GM19193 (cell line): Measurements from ENCODE around the gene MRC2.

Experiments
- POLR2A ChIP-seq: IDR thresholded peaks from 4 replicates; pipeline ENCODE4 v1.6.1; 2011; ENCODE audit not compliant: insufficient read depth, insufficient read length; ENCODE audit errors: extremely low read depth

The MRC2 gene

DNA sequence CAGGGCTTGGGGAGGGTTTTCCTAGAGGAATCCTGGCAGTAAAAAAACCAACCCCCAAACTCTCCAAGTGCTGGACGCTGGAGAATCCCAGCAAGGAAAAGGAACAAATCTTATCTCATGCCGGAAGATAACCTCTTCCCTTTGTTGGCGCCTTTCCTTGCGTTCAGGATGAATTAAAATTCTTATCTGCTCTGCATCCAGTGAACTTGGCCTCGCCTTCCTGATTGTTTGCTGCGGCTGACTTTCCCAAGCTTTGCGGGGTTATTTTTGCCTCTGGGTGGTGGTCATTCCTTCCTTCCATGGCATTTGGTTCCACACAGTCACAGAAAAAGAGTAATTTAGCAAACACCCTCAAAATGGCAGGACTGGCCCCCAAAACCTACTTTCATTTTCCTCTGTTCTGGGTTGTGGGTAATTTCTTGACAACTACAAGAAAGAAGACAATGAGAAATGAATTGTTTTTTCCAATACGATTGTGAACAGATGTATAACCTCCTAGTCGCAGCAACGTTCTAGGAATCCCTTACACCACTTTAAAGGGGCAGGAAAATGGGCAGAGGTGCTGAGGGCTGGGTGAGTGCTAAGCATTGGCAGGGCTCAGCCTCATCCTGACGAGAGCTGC, 77.8 kb downstream of the MRC2 start:
- TF ChIP-seq POLR2A = no peak

GRCh38 chr17:62705778-62706597, 78.5 kb downstream of the MRC2 start:
- no peak for TF ChIP-seq POLR2A

DNA sequence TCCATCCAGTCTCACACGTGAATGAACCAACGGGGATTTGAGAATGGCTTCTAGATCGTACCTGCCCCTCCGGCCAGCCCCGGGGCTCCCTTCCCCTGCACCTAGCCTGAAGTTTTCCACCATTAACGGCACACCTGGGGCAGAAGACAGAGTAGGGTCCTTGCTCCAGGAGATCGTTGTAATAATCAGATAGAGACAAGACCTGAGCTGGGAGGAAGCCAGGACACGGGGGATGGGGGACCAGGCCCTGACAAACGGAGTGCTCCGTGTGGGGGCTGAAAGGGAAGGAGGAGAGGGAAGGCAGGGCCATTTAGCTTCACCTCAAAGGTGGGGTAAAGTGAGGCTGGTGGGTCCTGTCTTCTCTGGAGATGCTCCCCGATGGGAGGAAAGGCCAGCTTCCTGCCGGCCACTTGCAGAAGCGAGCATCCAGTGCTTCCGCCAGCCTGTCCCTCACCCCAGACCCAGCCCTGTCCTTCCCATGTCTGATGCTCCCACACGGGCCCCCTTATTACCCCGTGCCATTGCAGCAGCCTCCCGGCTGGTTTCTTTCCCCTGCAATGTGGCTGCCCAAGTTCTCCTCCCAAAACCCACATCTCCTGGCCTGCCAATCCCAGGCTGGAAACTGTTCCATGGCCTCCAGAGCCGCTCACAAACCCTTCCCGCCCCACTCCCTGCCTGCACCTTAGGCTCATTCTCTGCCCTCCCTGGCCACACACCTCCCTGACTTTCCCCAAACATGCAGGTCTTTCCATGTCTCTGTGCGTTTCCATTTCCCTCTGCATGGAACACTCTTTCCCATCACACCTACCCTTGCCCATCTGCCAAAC, 79.3 kb downstream of the MRC2 start:
- no peak for TF ChIP-seq POLR2A

- no peak for TF ChIP-seq POLR2A
These were observed 79.9 kb downstream of the MRC2 start for GRCh38 chr17:62707425-62707739.

DNA sequence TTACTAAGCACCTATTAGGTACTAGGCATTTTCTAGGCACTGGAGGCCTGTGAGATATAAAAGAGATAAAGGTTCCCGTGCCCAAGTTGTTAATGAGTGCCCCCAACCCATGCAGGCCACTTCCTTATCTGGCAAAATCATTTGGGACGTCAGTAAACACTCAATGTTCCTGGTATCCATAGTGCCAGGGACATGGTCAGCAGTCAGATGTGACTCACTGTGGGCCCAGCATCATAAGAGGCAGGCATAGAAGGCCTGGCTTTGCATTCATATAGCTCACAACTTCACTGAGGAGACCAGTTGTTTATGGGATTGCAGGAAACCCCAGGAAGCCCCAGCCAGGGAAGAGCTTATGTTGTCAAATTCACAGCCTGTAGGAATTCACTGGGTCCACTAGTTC, 81.1 kb downstream of the MRC2 start:
- TF ChIP-seq POLR2A = no peak

DNA sequence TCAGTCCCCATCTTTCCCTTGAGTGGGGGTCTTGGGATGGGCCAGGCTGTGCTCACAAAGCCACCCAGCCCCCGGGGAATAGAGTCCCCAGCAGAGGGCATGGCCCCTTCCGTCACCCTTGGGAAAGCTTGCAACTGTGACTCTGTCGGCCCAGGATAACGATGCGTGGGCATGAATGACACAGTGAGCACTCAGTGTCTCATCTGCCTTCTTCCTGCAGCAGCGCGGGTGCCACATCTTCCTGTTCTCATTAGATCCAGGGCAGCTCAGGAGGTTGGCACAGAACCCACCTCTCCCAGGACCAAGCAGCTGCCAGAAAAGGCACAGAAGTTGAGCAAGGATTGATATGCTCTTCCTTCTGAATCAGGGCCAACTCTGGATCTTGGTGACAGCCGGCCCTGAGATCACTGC, 84.7 kb downstream of the MRC2 start:
- TF ChIP-seq POLR2A = no peak

DNA sequence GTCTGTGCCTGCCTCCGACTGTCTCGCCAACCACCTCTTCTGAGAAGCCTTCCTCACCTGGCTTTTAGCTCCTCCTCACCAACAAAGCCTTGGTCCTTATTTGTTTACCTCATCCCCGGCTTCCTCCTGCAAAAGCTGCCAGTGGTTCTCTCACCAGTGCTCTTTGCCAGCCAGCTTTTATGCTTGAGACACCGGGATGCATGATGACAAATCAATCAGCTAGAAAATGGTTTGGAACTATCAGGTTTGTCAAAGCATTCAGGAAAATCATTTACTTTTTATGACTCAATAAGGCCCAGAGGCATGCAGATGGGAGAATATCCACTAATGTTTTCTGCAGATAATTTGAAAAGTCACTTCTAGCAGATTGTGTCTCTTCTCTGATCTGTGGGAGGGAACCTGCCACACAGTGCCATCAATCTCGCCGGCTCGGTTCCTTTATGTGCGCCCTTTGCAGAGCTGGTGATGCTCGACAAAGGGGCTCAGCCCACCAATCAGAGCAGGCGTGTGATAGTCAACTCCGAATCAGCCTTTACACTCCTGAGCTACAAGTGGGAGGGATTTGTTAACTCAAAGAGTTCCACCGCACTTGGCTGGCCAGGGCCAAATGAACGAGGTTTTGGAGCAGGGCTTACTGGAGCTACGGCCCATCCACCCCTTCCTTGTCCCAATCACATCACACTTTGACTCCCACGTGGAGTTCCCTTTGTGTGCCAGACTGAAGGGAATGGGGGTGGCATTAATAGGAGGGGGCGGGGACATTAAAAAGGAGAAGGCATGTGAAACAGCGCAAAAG, 85.8 kb downstream of the MRC2 start:
- no peak for TF ChIP-seq POLR2A

GRCh38 chr17:62714016-62714777, 86.7 kb downstream of the MRC2 start:
- TF ChIP-seq POLR2A = no peak

DNA sequence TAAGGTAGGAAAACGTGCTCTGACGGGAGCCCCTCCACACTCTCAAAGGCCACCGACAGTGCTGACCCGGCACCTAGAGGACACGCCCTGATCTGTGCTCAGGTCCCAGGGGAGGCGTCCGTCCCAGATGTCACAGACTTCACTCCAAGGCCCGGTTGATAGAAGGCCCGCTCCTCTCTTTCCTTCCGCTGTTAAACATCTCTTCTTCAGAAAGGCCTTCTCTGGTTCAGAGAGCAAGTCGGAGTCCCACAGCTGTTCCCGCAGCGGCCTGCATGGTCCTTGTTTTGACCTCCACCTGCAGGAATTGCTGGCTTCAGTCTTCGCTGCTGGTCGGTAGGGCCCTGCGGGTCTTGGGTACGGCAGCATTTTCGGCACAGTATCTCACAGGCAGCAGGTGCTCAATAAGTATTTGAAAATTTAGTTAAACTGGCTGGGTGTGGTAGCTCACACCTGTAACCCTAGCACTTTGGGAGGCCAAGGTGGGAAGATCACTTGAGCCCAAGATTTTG, 88.5 kb downstream of the MRC2 start:
- TF ChIP-seq POLR2A = no peak

DNA sequence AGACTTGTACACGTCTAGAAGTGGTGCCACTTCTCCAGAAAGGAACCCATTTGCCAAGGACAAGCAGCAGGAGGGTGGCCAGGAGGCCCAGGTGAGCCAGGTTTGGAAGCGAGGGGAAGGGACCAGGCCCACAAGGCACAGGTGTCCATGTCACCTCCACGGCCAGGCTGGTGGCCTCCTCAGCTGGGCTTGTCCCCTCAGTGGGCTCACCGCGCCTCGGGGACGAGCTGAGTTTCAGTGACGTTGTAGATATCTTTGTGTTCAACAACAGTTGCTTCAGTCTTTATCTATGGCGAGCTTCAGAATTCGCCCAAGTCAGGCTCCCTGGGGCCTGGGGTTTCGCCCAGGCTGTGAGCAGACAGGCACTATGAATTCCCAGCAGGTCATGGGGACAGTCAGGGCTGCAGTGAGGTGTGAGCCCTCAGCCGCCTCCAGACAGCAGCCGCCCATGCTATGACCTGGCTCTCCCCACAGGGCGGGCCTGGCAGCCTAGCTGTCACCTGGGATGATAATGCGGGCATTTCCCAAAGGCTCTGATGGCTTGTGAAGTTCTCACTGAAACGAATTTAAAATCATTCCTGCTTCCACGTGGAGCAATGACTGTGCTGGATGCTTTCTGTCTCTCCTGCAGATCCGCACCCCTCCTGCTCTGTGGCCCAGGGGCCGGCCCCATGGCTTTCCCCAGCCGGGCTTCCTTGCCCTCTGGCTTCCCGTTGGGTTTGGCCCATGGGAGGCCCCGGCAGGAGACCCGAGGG, 89.5 kb downstream of the MRC2 start:
- no peak for TF ChIP-seq POLR2A

DNA sequence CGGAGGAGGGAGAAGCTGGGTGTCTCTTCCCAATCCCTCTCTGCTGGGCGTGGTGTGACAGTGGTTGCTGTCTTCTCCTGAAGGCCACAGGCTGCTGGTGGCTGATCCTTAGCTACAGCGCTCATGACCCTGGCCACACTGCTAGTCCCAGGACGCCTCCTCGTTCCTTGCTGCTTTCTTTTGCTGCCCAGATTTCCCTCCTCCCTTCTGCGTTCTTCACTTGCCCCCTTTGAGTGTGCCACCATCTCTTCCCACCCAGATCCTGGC, 90.1 kb downstream of the MRC2 start:
- TF ChIP-seq POLR2A = no peak

- no peak for TF ChIP-seq POLR2A
These were observed 90.4 kb downstream of the MRC2 start for GRCh38 chr17:62717889-62718288.

- TF ChIP-seq POLR2A = no peak
These were observed 91.0 kb downstream of the MRC2 start for GRCh38 chr17:62718429-62718828.
